ENCODE measurements around the gene MNX1. TPM values are rescaled to one million over a fixed set of nuclear protein-coding genes. Genes with fewer than 3 reads are reported as not detected.

The MNX1 gene
- total RNA-seq, 1 donor from 2014 or later, result 0.17 TPM

- intact Hi-C loops (cut with micrococcal nuclease), result loop anchor here (1.0 to 5.0 kb wide), 7 partner anchors 14 to 1627 kb away; no protein-coding TSS in a partner anchor
Measured at GRCh38 chr7:157004521-157005455, 5.7 kb downstream of the MNX1 start.

DNA sequence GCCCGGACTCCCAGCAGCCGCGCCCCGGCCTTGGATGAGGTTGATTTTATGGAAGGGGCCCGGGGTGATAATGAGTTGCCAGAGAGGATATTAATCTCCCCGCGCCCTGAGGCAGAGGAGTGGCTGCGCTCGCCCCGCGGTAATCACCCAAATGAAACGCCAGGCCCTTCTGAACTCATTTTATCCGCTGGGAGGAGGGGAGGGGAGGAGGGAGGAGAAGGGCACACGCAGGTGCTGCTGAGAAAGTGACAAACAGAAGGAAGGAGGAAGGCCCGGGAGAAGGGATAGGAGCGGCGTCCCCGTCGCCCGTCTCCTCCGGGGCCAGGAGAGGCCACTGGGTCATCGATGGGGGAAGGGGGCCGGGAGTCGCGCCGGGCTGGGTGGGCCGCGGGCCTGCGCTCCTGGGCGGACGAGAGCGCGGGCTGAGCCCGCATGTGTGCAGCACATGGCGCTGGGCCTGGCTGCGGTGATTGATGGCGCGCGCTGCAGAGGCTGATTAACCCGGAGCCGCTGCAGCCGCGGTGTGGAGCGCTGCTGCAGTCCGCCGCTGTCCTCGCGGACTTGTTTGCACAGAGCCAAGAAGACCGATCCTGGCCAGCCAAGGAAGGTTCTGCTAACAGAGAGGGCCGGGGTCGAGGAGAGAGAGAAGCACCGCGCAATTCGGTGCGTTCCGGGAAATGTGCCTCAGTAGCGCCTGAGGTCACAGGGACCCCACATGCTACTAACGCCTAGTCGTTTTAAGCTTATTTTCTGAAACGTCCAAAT, 6.5 kb downstream of the MNX1 start:
- intact Hi-C loops (cut with micrococcal nuclease), result loop anchor here (2.0 to 5.0 kb wide), 3 partner anchors 15 to 1537 kb away; no protein-coding TSS in a partner anchor

GRCh38 chr7:157003445-157003755, 7.1 kb downstream of the MNX1 start:
- intact Hi-C loops (cut with micrococcal nuclease), result loop anchor here (5.0 kb wide), 1 partner anchor 1536 kb away; no protein-coding TSS in a partner anchor

GRCh38 chr7:157002819-157003421, 7.5 kb downstream of the MNX1 start:
- intact Hi-C loops (cut with micrococcal nuclease), result loop anchor here (5.0 kb wide), 1 partner anchor 1536 kb away; no protein-coding TSS in a partner anchor

- intact Hi-C loops (cut with micrococcal nuclease), result loop anchor here (2.0 to 5.0 kb wide), 2 partner anchors 1197 to 1535 kb away; no protein-coding TSS in a partner anchor
Measured at GRCh38 chr7:157001920-157002818, 8.3 kb downstream of the MNX1 start.

GRCh38 chr7:157000741-157001653, 9.5 kb downstream of the MNX1 start:
- intact Hi-C loops (cut with micrococcal nuclease), result loop anchor here (2.0 to 5.0 kb wide), 2 partner anchors 1196 to 1534 kb away; no protein-coding TSS in a partner anchor

GRCh38 chr7:156999958-157000726, 10.3 kb downstream of the MNX1 start:
- intact Hi-C loops (cut with micrococcal nuclease), result loop anchor here (2.0 to 5.0 kb wide), 2 partner anchors 1195 to 1533 kb away; no protein-coding TSS in a partner anchor

- intact Hi-C loops (cut with micrococcal nuclease), result no loop called here
Measured at GRCh38 chr7:156998988-156999957, 11.2 kb downstream of the MNX1 start.

DNA sequence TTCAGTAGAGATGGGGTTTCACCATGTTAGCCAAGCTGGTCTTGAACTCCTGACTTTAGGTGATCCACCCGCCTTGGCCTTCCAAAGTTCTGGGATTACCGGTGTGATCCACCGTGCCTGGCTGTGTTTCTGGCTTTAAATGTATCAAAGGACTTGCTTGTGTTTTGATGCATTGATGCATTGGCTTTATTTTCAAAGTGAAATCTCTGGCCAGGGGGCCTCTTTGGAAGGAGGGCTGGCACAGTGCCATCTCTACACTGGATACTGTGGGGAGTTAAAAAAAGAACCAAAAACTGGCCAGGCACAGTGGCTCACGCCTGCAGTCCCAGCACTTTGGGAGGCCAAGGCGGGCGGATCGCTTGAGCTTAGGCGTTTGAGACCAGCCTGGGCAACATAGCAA, 16.0 kb downstream of the MNX1 start:
- intact Hi-C loops (cut with micrococcal nuclease), result no loop called here

DNA sequence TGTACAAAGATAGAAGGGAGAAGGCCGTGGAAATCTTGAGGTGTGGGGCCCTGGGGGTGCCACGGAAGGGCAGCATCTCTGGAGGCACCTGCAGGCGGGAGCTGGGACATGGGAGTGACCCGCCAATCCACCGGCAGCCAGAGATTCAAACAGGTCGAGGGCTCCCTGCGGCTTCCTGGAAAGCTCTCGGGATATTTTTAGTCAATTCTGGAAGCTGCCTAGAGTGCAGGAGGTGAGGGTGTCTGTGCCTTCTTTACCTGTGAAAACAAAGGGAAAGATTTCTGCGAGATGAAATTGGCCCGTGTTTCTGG, 16.6 kb downstream of the MNX1 start:
- intact Hi-C loops (cut with micrococcal nuclease), result no loop called here

GRCh38 chr7:156993021-156993924, 17.2 kb downstream of the MNX1 start:
- intact Hi-C loops (cut with micrococcal nuclease), result no loop called here

- intact Hi-C loops (cut with micrococcal nuclease), result no loop called here
Measured at GRCh38 chr7:156989766-156990535, 20.5 kb downstream of the MNX1 start.

- intact Hi-C loops (cut with micrococcal nuclease), result no loop called here
Measured at GRCh38 chr7:156988343-156989185, 21.9 kb downstream of the MNX1 start.

DNA sequence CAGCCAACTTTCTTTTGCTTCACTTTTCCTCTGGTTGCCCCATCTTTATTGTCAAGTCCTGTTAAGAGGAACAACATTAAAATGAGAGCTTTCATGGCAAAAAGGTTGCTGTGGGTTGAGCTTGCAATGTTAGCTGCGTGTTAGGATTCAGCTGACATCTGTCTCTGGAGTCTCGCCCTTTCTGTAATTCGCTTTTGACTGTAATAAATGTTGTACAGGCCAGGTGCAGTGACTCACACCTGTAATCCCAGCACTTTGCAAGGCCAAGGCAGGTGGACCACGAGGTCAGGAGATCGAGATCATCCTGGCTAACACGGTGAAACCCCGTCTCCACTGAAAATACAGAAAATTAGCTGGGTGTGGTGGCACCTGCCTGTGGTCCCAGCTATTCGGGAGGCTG, 24.1 kb downstream of the MNX1 start:
- intact Hi-C loops (cut with micrococcal nuclease), result no loop called here
